ENCODE data around the gene APOL1.
"Not testable (repeated sequence)": the region's sequence is repeated elsewhere in the genome, so short reads cannot be mapped to it uniquely, and the experiment has no call there.

The APOL1 gene

GRCh38 chr22:36252754-36253522 is at the start of gene APOL1:
APOL1 (plus strand) TSS chr22:36253133; CDS start chr22:36254956, 1,823 bp downstream.
- DNase-seq: no peak

- DNase-seq: peak; percentile 80
These were observed 49.5 kb upstream of the APOL1 start for GRCh38 chr22:36203441-36203840.

- DNase-seq: no peak
These were observed 48.8 kb upstream of the APOL1 start for GRCh38 chr22:36204001-36204631.

- DNase-seq: no peak
These were observed 48.3 kb upstream of the APOL1 start for GRCh38 chr22:36204632-36205015.

- not testable (repeated sequence) for DNase-seq
These were observed 47.4 kb upstream of the APOL1 start for GRCh38 chr22:36205573-36205972.

GRCh38 chr22:36206255-36206654 is 46.7 kb upstream of the APOL1 start:
- no peak for DNase-seq

GRCh38 chr22:36208162-36208765 is 44.7 kb upstream of the APOL1 start:
- DNase-seq: no peak

GRCh38 chr22:36208914-36209313 is 44.0 kb upstream of the APOL1 start:
- no peak for DNase-seq

GRCh38 chr22:36209488-36209908 is 43.4 kb upstream of the APOL1 start:
- not testable (repeated sequence) for DNase-seq

GRCh38 chr22:36210224-36210623 is 42.7 kb upstream of the APOL1 start:
- DNase-seq: no peak

- no peak for DNase-seq
These were observed 41.6 kb upstream of the APOL1 start for GRCh38 chr22:36211237-36211861.

- no peak for DNase-seq
These were observed 40.0 kb upstream of the APOL1 start for GRCh38 chr22:36212901-36213300.

- DNase-seq: no peak
These were observed 39.3 kb upstream of the APOL1 start for GRCh38 chr22:36213586-36213985.

- no peak for DNase-seq
These were observed 37.0 kb upstream of the APOL1 start for GRCh38 chr22:36215981-36216380.

GRCh38 chr22:36218648-36219193 is 34.2 kb upstream of the APOL1 start:
- no peak for DNase-seq

GRCh38 chr22:36220451-36220921 is 32.4 kb upstream of the APOL1 start:
- peak; percentile 70 for DNase-seq

GRCh38 chr22:36221799-36222751 is 30.9 kb upstream of the APOL1 start:
- peak; percentile 21 for DNase-seq

GRCh38 chr22:36222887-36223450 is 30.0 kb upstream of the APOL1 start:
- no peak for DNase-seq

GRCh38 chr22:36223504-36223903 is 29.4 kb upstream of the APOL1 start:
- no peak for DNase-seq

- DNase-seq: no peak
These were observed 28.7 kb upstream of the APOL1 start for GRCh38 chr22:36224245-36224644.

GRCh38 chr22:36225333-36225922 is 27.5 kb upstream of the APOL1 start:
- no peak for DNase-seq
